HG02763 (cell line): ENCODE measurements around the gene PTBP3.
"Not testable (repeated sequence)": the region's sequence is repeated elsewhere in the genome, so short reads cannot be mapped to it uniquely, and the experiment has no call there.

Experiments used
- ATAC-seq: cut with Tn5 transposase; IDR thresholded peaks from one replicate; pipeline ENCODE4 v1.9.1; 2021; ENCODE audit warnings: mild to moderate bottlenecking, moderate library complexity; ENCODE audit not compliant: unreplicated experiment

PTBP3 gene

DNA sequence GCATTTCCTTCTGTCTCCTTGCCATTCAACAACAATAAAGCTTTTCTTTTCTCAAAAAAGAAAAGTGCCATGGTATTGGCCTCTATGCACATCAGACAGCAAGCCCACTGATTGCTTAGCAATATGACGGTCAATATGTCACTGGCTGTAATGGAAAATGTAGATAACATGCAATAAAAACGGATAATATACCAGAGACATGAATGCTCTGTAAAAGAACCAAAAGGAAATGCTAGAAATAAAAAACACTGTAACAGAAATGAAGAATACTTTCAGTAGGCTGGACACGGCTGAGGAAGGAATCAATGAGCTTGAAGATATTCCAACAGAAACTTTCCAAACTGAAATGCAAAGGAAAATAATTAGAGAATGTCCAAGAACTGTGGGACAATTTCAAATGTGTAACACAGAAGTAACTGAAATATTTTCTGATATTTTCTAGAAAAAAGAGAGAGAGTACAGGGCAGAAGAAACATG, 10.0 kb downstream of the PTBP3 start:
- no peak for ATAC-seq

- no peak for ATAC-seq
Observed at GRCh38 chr9:112322701-112323377, 10.6 kb downstream of the PTBP3 start.

DNA sequence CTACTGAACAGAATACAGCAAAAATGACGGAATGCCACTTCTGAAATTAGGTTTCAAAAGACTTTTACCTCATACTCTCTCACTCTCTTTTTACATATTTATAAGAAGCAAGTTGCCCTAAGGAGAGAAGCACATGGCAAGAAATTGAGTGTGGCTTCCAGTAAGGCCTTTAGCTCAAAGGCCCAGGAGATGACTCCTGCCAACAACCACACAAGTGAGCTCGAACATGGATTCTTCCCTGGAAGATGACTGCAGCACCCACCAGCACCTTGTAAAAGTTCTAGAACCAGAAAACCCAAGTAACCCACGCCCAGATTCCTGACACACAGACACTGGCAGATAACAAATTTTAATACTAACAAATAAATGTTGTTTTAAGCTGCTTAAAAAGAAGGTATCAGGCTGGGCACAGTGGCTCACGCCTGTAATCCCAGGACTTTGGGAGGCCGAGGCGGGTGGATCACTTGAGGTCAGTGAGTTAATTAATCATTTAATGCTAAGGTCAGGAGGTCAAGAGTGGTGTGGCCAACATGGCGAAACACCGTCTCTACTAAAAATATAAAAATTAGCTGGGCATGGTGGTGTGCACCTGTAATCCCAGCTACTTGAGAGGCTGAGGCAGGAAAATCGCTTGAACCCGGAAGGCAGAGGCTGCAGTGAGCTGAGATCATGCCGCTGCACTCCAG, 17.0 kb downstream of the PTBP3 start:
- no peak for ATAC-seq

DNA sequence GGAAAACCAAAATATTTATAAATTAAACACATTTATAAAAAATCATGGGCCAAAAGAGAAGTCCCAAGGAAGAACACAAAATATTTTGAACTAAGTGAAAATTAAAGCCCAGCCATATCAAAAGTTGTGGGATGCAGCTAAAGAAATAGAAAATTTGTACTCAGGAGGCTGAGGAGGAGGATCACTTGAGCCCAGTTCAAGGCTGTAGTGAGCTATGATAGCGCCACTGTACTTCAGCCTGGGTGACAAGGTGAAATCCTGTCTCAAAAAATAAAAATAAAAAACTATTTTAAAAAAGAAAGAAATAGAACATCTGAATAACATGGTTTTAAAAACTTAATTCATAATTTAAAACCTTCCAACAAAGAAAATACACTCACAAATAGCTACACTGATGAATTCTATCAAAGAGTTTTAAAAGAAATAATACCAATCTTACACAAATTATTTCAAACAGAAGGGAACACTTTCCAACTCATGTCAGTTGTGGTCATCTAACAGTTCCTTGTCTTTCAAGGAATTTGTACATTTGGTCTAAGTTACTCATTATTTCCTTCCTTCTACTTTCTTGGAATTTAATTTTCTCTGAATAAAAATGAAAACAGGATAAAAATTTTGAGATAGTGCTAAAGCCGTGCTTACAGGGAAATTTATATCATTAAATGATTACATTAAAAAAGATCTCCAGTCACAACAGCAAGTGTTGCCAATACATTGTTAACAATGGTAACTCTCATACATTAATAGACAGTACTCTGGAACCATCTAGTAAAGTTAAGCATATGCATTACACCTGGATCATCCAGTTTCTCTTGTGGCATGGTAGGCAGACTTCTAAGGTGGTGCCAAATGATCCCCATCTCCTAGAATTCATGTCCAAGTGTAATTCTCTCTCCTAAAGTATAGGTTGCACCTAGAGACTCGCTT, 17.8 kb downstream of the PTBP3 start:
- no peak for ATAC-seq

- ATAC-seq: no peak
Observed at GRCh38 chr9:112312139-112312538, 21.3 kb downstream of the PTBP3 start.

DNA sequence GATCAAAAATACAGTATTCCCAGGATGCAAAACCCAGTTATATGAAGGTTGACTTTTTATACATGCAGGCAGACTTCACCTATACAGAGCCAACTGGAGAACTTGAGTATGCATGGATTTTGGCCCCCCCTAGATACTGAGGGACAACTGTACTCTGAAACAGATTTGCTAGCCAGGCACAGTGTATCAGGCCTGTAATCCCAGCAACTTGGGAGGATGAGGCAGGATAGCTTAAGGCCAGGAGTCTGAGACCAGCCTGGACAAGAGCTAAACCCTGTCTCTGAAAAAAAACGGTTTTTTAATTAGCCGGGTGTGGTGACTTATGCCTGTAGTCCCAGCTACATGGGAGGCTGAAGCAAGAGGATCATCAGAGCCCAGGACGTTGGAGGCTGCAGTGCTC, 21.9 kb downstream of the PTBP3 start:
- ATAC-seq: no peak

DNA sequence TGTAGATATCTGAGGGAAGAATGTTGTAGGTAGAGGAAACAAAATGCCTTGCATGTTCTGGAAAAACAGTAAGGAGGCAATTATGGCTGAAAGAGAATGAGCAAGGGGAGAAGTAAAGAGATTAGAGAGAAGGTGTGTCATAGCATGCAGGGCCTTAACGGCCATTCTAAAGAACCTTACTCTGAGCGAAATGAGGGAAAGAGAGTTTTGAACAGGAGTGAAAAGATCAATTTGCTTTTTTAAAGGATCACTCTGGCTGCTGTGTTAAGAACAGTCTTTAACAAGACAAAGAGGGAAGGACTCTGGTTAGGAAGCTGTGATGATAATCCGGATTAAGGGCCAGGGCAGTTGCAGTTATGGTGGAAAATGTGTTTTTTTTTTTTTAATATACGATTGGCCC, 22.6 kb downstream of the PTBP3 start:
- no peak for ATAC-seq

DNA sequence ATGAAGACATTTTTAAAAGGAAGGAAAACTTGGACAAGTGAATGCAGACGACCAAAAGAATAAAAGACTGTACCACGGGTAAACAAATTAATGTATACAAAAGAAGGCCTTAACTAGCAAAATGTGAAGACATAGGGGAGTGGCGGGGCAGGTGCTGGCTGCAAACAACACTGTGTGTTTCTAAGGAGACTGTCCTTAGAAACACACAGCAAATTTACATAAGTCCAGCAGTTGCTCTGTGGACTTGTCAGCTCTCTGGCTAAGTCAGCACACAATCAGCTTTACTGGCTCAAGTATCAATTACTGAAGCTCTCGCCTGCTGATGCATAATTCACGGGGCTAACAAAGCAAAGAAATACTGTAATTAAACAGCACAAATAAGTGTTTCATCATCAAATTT, 24.8 kb downstream of the PTBP3 start:
- no peak for ATAC-seq

- no peak for ATAC-seq
Observed at GRCh38 chr9:112301420-112301819, 32.0 kb downstream of the PTBP3 start.

- ATAC-seq: no peak
Observed at GRCh38 chr9:112299514-112299913, 33.9 kb downstream of the PTBP3 start.

GRCh38 chr9:112296929-112297328, 36.5 kb downstream of the PTBP3 start:
- ATAC-seq: no peak

DNA sequence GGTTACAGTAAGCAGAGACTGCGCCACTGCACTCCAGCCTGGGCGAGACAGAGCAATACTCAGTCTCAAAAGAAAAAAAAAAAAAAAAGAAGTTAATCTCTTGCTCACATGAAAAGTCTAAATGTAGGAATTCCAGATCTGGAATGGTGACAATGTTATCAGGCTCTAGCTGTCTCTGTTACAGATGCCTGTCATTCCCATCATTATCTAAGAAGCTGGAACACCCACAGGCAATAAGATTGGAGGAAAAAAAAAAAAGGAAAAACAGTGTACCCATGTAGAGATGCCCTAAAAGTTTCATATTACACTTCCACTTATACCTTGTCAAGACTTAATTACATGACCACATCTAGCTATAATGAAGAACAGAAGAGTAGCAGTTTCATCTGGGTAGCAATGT, 38.2 kb downstream of the PTBP3 start:
- ATAC-seq: no peak

GRCh38 chr9:112288029-112288428, 45.4 kb downstream of the PTBP3 start:
- no peak for ATAC-seq

DNA sequence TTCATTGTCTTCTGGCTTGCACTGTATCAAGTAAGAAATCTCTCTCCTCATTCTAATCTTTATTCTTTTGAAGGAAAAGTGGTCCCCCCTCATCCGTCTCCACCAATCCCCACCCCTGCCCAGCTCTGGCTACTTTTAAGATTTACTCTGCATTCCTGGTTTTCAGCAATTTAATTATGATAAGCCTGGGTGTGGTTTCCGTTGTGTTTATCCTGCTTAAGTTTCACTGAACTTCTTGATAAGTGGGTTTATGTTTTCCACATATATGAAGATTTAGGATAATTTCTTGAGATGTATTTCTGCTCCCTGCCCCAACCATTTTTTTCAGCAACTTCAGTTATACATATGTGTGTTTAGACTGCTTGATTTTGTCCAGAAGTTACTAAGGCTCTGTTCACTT, 46.5 kb downstream of the PTBP3 start:
- ATAC-seq: no peak

- ATAC-seq: no peak
Observed at GRCh38 chr9:112285056-112285455, 48.4 kb downstream of the PTBP3 start.

DNA sequence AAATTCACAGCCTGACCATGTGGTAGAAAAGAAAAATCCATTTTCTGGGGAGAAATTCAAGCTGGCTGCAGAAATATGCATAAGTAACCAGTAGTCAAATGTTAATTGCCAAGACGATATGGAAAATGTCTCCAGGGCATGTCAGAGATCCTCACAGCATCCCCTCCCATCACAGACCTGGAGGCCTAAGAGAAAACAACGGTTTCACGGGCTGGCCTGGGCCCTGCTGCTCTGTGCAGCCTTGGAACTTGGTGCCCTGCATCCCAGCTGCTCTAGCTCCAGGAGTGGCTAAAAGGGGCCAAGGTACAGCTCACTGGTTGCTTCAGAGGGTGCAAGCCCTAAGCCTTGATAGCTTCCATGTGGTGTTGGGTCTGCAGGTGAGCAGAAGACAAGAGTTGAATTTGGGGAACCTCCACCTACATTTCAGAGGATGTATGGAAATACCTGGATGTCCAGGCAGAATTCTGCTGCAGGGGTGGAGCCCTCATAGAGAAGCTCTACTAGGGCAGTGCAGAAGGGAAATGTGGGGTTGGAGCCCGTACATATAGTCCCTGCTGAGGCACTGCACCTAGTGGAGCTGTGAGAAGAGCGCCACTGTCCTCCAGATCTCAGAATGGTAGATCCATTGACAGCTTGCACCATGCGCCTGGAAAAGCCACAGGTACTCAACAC, 49.7 kb downstream of the PTBP3 start:
- no peak for ATAC-seq

DNA sequence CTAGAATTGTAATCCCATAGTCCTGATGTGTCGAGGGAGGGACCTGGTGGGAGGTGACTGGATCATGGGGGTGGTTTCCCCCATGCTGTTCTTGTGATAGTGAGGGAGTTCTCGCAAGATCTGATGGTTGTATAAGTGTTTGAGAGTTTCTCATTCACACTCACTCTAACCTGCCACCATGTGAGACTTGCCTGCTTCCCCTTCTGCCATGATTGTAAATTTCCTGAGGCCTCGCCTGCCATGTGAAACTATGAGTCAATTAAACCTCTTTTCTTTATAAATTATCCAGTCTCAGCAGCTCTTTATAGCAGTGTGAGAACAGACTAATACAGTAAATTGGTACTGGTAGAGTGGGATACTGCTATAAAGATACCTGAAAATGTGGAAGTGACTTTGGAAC, 50.6 kb downstream of the PTBP3 start:
- not testable (repeated sequence) for ATAC-seq

DNA sequence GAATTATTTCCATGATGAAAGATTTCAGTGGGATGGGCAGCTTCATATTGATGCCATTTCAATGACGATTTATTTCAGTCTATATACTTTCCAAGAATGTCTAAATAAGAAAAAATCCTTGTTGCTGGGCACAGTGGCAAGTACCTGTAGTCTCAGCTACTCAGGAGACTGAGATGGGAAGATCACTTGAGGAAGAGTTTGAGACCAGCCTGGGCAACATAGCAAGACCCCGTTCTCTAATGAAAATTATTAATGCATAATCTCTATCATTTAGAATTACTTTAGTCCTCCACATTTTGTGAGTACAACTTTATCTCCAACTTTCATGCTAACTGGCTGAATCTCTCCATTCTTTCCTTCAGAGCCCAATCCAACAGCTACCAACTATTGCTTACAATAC, 52.5 kb downstream of the PTBP3 start:
- no peak for ATAC-seq

DNA sequence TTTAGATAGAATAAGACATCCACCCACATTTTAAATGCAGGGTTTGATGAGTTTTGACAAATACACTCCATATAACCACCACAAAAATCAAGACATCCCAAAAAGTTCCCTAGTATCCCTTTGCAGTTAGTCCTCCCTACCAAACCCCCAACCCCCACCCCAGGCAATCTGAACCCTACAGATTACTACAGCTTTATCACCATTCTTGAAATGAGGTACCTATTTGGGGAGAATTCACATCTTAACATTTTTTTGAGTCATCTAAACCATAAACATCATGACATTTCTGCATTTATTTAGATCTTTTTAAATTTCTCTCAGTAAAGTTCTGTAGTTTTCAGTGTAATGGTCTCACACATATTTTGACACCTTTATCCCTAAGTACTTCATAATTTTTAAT, 53.9 kb downstream of the PTBP3 start:
- no peak for ATAC-seq

- ATAC-seq: no peak
Observed at GRCh38 chr9:112278152-112278551, 55.3 kb downstream of the PTBP3 start.

DNA sequence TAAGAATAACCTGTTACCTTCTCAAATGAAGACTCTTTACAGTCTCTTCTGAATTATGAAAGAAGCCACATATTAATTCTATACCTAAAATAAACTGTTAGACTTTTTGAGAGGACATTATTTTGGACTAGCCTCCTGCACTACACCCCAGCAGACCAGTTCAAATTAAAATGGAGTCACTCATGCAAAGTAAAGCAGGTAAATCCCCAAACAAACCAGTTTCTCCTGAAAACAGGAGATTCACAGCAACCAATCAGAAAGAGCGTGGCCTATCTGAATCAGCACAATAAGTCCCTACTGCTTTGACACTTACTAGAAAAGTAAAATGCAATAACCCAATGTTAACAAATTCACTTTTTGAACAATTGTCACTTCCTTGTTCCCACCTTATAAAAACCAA, 58.8 kb downstream of the PTBP3 start:
- ATAC-seq: no peak
